Hepatocyte (in vitro differentiated cells): ENCODE measurements around the gene C16orf96. TPM values are rescaled to one million over a fixed set of nuclear protein-coding genes. Genes with fewer than 3 reads are reported as not detected.

ENCODE experiments used
- DNase-seq: peaks from one replicate; pipeline ENCODE4 v3.0.0-alpha.2; 2016; ENCODE audit warnings: low spot score
- H2AFZ ChIP-seq: fragments of 200-600 bp; sonication (generic); 2 replicates; pipeline ENCODE4 v1.6.0; 2016; ENCODE audit warnings: antibody characterized with exemption, mild to moderate bottlenecking
- H3K27ac ChIP-seq: fragments of 200-600 bp; sonication (generic); 2 replicates; pipeline ENCODE4 v1.5.1; 2016; ENCODE audit warnings: mild to moderate bottlenecking
- H3K27me3 ChIP-seq: fragments of 200-600 bp; sonication (generic); 2 replicates; pipeline ENCODE4 v1.6.1; 2016
- H3K36me3 ChIP-seq: fragments of 200-600 bp; sonication (generic); replicated peaks from 2 replicates; pipeline ENCODE4 v1.5.1; 2016; ENCODE audit warnings: low read depth; ENCODE audit not compliant: insufficient read depth
- H3K4me1 ChIP-seq: fragments of 200-600 bp; sonication (generic); 2 replicates; pipeline ENCODE4 v1.5.1; 2016; ENCODE audit warnings: mild to moderate bottlenecking, moderate library complexity; ENCODE audit not compliant: insufficient read depth
- H3K4me2 ChIP-seq: fragments of 200-600 bp; sonication (generic); 2 replicates; pipeline ENCODE4 v1.6.0; 2016
- H3K4me3 ChIP-seq: fragments of 200-600 bp; sonication (generic); 2 replicates; pipeline ENCODE4 v1.5.1; 2016; ENCODE audit warnings: mild to moderate bottlenecking
- H3K79me2 ChIP-seq: fragments of 200-600 bp; sonication (generic); 2 replicates; pipeline ENCODE4 v1.6.0; 2017; ENCODE audit warnings: mild to moderate bottlenecking
- H3K9me2 ChIP-seq: fragments of 200-600 bp; sonication (generic); replicated peaks from 2 replicates; pipeline ENCODE4 v1.6.0; 2017; ENCODE audit warnings: mild to moderate bottlenecking; ENCODE audit not compliant: insufficient read depth
- H3K9me3 ChIP-seq: fragments of 200-600 bp; sonication (generic); 2 replicates; pipeline ENCODE4 v1.5.1; 2016; ENCODE audit warnings: low read depth, mild to moderate bottlenecking
- H4K20me1 ChIP-seq: fragments of 200-600 bp; sonication (generic); 2 replicates; pipeline ENCODE4 v1.6.0; 2016; ENCODE audit warnings: mild to moderate bottlenecking; ENCODE audit not compliant: insufficient read depth, poor library complexity, severe bottlenecking
- CTCF ChIP-seq: fragments of 200-600 bp; sonication (generic); IDR thresholded peaks from 2 replicates; pipeline ENCODE4 v1.5.1; 2016; ENCODE audit warnings: antibody characterized with exemption, mild to moderate bottlenecking; ENCODE audit not compliant: poor library complexity
- EZH2 ChIP-seq: fragments of 200-600 bp; sonication (generic); IDR thresholded peaks from 2 replicates; pipeline ENCODE4 v1.6.1; 2016; ENCODE audit warnings: antibody characterized with exemption, mild to moderate bottlenecking, borderline replicate concordance
- EZH2phosphoT487 ChIP-seq: fragments of 200-600 bp; sonication (generic); IDR thresholded peaks from one replicate; pipeline ENCODE4 v1.6.1; 2018; ENCODE audit warnings: antibody characterized with exemption, mild to moderate bottlenecking, low read depth, moderate library complexity; ENCODE audit not compliant: unreplicated experiment, severe bottlenecking
- WGBS: methylation state at CpG from one replicate; pipeline ENCODE4 v1.1.6; 2016; ENCODE audit warnings: low lambda C conversion rate; ENCODE audit errors: missing lambda C conversion rate; 5-methylcytosine and 5-hydroxymethylcytosine counted together
- polyA plus RNA-seq: library from polyadenylated mRNA; unstranded; fragments of >200 nt; fragmentation: Nextera tagmentation; extraction: Ambion mirVana; gene quantifications from 2 replicates; pipeline ENCODE4 v1.2.1, GENCODE V29; 2016
- total RNA-seq: library from RNA; depleted of rRNA; stranded (reverse); fragments of >200 nt; gene quantifications from 2 replicates; pipeline ENCODE4 v1.2.3, GENCODE V29; 2014

C16orf96 gene
- total and polyA plus RNA-seq, 2 experiments from 2014 or later, result 0.20 TPM; not detected in 1

GRCh38 chr16:4628283-4628682, 72.1 kb downstream of the C16orf96 start:
- Histone ChIP-seq H2AFZ (no peak overlapping the region), H3K79me2 (peaks cover 84% of the 10 kb centered on the region), H3K4me2 (no peak overlapping the region), H3K36me3 (no peaks in the 10 kb centered on the region), H3K27me3 (no peaks in the 10 kb centered on the region), H3K9me2 (no peaks in the 10 kb centered on the region), H3K27ac (no peak overlapping the region), H3K4me3 (no peak overlapping the region), H3K4me1 (peaks cover 11% of the 10 kb centered on the region), H4K20me1 (peaks cover 58% of the 10 kb centered on the region), H3K9me3 (no peaks in the 10 kb centered on the region)
- WGBS, result 96% methylated on average over 5 of the region's 9 CpGs
- no peak for DNase-seq
- TF ChIP-seq CTCF (no peak), EZH2 (no peak), EZH2phosphoT487 (no peak)

GRCh38 chr16:4631444-4631843, 75.3 kb downstream of the C16orf96 start:
- H3K9me2 ChIP-seq, result no peaks in the 10 kb centered on the region
- peaks cover 96% of the 10 kb centered on the region for H3K79me2 ChIP-seq
- H3K4me1 ChIP-seq, result peaks cover 3% of the 10 kb centered on the region
- no peak overlapping the region for H3K4me2 ChIP-seq
- peaks cover 69% of the 10 kb centered on the region for H4K20me1 ChIP-seq
- no peak overlapping the region for H3K4me3 ChIP-seq
- WGBS, result 64% methylated on average over 1 of the region's 1 CpG
- TF ChIP-seq EZH2, result no peak
- TF ChIP-seq CTCF, result no peak
- no peak for TF ChIP-seq EZH2phosphoT487
- no peaks in the 10 kb centered on the region for H3K9me3 ChIP-seq
- peak overlapping the region; percentile 3 for H3K27ac ChIP-seq
- no peaks in the 10 kb centered on the region for H3K36me3 ChIP-seq
- H2AFZ ChIP-seq, result no peak overlapping the region
- no peaks in the 10 kb centered on the region for H3K27me3 ChIP-seq
- DNase-seq, result no peak

- no peak for TF ChIP-seq EZH2
- no peak for TF ChIP-seq CTCF
- no peak for TF ChIP-seq EZH2phosphoT487
- Histone ChIP-seq H3K27ac (no peak overlapping the region), H3K9me2 (no peaks in the 10 kb centered on the region), H3K4me2 (no peak overlapping the region), H3K4me3 (no peak overlapping the region), H3K27me3 (no peaks in the 10 kb centered on the region), H2AFZ (no peak overlapping the region), H3K9me3 (no peaks in the 10 kb centered on the region), H3K4me1 (no peaks in the 10 kb centered on the region), H3K79me2 (peaks cover 96% of the 10 kb centered on the region), H4K20me1 (peaks cover 71% of the 10 kb centered on the region), H3K36me3 (no peaks in the 10 kb centered on the region)
- 93% methylated on average over 20 of the region's 20 CpGs for WGBS
- no peak for DNase-seq
Observed at GRCh38 chr16:4633910-4634635, 77.9 kb downstream of the C16orf96 start.
